HG02938 (cell line): ENCODE data around the gene PBX3.

Source experiments
- ATAC-seq: cut with Tn5 transposase; IDR thresholded peaks from one replicate; pipeline ENCODE4 v1.9.1; 2021; ENCODE audit warnings: mild to moderate bottlenecking, moderate library complexity; ENCODE audit not compliant: unreplicated experiment

Gene PBX3

DNA sequence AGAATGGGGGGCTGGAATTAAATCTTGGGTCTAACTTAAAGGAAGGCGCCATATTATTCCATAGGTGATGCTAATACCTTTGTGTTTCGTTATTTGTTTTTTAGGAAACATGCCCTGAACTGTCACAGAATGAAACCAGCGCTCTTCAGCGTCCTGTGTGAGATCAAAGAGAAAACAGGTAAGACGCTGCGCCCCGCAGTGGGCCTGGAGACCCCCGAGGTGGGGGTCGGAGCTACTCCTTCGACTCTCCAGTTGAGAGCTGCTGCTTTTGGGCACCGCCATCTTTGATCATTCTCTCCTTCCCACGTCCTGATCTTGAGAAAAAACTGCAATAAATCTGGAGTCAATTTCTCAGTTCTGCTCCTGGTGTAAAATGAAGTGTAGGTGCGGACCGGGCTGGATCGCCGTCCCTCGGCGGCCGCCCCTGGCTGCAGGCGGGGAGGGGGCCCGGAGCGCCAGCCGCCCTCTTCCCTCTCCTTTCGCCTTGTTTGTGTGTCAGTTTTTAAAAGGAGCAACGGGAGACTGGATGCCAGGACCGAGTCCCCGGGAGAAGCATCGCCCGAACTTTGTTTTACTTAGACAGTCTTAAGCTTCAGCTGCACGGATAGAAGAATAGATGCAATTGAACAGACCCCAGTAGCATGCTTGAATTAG, 1.4 kb downstream of the PBX3 start:
- no peak for ATAC-seq

DNA sequence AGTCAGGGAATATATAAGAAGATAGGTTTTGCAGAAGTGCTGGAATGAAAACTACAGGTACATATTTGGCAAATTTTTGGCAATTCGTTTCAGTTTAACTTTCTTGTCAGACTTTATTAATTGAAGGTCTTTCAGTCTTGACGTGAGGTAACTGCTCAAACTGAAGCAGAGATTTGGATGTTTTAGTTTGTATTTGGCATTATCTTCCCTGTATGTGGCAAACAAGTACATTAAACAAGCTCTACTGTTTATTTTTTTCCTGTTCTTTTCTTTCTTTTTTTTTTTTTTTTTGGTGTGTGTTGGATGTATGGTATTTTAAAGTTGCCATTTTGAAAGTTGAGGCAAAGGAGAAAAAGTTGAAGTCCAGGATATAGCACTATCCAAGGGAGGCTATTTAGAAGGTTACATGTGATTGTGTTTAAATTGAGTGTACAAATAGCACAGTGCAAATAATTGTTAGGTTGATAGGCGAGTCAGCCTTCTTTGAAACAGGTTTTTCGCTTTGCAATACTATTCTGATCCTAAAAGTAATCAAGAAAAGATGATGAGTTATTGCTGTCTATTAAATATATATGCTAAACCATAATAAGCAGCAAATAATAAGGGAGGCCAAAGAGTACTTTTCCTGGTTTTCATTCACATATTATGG, 2.2 kb downstream of the PBX3 start:
- no peak for ATAC-seq

DNA sequence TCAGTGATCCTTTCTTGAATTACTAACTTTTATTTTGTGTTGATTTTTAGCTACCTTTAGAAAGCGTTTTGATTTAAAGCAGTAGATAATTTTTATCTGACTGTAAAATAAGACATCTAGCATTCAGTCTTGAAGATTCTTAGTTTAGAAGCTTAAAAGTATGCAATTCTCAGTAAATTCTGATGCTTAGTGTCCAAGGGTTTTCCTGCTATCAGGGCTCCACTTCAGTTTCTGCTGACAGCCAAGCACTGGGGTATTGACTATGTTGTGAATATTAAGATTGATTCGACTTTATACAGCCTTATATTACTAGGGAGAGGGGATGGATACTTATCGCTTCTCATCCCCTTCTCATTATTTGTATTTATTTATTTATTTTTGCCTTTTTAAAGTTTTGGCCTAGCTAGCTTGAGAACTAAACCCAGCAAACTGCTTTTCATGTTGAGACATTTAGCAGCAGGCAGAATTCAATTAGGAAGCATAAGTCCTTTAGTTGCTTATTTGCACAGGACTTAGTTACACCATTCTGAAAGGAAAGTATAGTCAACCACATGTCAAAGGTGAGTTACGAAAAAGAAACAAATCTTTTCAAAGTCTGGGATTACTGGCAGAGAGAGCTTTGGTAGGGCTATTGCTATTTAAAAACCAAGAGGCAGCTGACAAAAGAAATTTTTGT, 2.9 kb downstream of the PBX3 start:
- no peak for ATAC-seq

DNA sequence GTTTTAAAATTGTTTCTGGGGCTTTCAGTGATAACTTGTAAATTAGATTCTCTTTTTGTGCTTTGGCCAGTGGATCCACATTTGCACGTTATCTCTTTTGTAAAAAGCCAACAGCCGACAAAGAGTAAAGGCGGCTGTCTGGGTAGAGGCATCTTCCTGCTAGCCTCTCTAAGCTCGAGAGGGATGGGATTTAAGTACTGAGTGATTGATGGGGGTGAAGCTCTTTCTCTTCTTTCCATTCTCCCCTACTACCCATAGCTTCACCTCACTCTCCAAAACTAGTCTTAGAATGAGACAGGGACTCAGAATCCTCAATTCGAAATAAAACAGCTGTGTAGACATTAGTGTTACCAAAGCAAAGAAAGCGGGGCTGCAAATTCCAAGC, 3.4 kb downstream of the PBX3 start:
- no peak for ATAC-seq

DNA sequence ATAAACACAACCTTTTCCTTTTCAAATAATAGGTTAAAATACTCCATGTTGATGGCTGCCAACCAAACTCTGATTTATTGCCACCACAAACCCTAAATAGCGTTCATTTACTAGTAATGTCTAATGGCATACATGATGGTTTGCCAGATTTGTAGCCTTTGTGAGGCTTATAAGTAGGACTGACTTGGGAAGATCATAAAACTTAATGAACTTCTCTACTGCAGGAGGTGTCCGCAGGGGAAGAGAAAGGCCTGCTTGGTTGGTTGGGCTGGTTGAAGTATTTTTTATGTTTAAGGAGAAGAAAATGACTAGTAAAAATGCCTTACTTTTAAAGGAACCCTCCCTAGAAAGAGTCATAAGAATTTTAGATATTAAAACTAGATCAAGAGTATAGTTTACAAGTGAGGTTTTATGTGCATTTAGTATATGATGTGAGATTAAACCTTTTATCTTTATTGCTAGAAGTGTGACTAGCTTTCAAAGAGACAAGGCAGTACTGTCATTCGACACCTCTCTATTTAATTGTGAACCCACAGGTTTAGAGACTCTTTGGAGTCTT, 5.0 kb downstream of the PBX3 start:
- ATAC-seq, result no peak

DNA sequence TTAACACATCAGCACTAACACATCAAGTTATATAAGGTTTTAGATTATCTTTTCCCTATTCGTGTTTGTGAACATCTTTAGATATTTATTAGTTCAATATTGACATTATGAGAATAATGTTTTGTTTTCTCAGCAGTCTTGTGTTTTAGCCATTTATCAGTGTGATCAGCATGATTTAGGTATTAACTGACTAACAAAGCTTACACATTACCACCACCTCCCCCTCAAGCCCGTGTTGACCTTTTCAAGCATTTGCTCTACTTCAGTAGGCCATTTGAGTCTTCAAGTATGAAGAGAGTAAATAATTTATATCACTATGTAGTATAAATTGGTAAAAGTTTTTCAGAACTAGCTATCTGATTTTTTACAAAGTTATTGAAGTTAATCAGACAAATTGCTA, 6.9 kb downstream of the PBX3 start:
- no peak for ATAC-seq

DNA sequence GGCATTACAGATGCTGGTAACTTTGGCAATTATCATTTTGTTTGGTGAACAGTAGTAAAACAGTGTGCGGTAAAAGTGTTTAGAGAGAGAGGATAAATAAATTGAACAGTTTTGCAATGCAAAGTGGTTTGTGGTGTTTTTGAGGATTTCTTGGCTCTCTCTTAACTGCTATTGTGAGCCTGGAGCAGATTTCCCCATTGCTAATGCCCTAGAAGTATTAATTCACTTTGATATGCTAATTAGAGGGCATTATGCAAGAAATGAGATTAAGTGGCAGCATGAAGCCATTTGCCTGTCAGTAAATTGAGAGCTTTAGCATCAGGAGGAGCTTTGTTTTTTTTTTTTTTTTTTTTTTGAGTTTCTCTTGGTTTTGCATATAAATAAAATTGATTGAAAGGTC, 8.2 kb downstream of the PBX3 start:
- no peak for ATAC-seq

DNA sequence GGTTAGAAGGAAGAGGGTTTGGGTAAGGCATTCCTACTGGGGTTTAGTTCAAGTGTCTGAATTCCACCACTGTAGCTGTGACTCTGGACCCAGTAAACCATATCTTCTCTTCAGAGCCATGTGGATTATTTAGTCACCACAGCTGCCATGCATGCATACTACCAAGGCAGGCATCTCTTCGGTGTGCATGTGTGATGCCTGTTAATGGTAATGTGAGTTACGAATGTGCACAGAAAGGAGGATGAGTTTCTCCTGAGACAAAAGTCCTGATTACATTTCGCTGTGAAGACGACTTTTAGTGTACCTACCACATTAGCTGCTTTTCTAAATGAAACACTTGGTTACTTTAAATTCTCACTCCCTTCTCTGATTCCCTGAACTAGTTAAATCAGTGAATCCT, 9.3 kb downstream of the PBX3 start:
- no peak for ATAC-seq

DNA sequence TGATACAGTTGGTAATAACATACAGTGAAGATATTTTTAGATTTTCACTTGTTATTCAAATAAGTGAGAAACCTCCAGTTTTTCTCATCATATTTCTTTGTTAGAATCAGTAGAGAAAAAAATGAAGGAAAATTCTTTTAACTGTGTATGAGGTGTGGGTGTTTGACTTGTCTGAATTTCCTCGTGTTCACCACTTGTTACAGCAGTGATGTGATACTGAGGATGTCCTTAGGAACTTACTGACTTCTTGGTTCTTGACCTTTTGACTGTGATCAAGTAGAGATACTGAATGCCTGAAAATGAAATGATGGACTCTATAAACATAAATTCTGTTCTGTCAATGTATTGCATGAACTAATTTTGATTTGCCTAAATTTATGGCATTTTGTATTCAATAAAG, 10.7 kb downstream of the PBX3 start:
- ATAC-seq, result no peak

DNA sequence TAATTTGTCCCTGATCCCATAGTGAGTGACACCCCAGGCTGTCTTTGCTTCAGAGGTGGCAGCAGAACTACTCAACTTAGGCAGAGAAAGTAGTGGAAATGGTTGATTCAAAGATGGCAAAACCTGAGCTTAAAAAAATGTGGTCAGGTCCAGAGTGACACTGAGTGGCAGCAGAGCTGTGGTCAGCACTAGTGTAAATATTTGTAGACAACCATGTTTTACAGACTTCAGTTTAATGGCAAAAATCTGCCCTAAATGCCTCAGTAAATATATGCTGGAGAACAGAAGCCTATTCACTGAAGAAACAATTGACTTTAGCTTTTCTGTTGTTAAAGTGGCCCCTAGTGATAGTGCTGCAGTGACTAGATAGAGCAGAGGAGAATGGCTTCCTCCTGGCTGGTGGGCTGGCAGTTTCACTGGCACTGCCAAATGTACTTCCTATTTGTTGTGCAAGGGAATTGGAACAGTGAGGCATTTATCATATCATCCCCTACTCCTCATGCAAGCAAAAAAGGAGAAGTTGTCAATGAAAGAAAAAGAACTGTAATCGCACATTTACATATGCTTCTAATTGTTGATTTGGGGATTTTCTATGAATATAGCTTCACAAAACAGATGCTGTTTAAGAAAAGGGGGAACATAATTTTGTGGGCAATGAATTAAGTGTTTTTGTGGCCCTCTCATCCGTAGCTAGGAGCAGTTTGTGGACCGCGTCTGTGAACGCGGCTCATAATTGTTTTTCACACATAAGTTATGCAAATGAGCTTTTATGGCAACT, 12.0 kb downstream of the PBX3 start:
- ATAC-seq, result no peak

DNA sequence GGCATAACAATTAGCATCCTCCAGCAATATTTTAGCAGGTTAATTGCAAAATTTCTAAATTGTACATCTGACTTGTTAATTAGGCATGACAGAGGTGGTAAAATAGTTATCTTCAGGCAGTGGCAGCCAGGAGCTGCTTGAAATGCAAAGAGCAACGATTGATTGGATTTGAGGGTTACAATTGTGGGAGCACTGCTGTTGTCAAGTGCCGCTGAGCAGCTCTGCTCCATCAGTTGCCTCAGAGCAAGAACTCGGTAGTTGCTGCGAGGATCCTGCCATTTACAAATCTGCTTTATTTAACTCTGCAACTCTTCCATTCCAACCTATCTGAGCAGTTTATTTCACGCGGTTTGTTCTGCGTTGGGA, 12.6 kb downstream of the PBX3 start:
- ATAC-seq, result no peak

DNA sequence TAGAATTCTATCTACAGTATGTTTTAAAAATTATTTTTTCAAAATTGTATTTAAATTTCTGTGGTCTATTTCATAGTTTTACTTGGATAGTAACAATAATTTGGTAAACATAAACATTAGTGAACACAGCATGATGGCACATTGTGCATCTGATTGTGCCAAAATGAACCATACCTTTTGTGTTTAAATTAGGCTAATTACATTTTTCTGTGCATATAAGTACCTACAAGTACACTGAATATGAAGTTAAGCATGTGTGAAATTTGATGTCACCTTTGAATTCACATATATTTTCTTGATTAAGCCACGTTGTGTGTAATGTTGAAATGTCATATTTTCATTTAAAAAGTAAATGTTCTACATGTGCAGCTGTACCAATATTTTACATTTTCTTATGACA, 13.4 kb downstream of the PBX3 start:
- no peak for ATAC-seq

DNA sequence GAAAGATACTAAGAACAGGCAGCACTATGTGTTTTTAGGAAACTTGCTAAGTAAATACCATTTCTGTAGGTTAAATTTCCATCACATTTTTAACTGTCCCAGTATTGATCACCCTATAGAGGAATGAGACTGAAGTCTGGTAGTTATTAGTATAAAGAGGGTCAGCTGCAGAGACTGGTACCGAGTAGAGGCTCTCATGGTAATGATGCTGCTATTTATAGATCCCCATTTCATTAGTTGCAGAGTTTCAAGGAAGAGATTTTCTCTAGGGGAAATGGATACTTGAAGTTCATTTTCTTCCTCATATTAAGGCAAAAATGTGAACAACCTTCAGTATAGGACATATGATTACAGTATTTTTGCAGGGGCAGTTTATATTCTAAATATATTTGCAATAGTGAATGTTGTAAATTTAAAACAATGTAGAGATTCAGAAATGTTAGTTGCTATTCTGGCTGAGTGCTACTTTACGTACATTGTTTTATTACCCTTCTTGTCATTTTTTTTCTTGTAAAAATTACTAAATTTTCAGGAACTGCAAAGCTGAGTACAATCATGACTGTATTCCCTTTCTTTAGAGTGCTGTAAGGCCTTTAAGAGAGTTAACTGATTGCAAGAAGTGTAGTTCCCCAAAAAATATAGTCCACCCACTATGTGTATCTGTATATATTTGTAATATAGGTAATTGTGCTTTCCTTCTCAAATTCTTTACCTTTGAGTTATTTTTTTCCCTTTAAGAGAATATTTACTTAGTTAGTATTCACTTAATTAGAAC, 14.7 kb downstream of the PBX3 start:
- ATAC-seq, result no peak

DNA sequence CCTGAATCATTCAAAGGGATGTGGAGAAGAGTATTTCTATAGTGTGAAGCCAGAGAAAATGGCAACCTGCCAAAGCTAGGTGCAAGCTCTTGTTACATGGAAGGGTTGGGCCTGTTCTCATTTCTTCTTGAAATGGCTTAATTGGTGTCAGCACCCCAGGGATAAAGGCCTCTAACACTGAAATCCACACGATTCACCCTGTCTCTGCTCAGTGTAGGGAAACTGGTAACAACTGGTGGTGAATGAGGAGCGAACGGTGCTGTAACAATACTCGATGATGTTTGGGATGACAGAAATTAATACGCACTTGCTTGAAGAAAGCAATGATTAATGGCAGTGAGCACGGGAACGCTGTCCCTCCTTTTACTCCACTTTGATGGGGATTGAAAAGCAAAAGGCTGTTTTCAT, 16.2 kb downstream of the PBX3 start:
- no peak for ATAC-seq

DNA sequence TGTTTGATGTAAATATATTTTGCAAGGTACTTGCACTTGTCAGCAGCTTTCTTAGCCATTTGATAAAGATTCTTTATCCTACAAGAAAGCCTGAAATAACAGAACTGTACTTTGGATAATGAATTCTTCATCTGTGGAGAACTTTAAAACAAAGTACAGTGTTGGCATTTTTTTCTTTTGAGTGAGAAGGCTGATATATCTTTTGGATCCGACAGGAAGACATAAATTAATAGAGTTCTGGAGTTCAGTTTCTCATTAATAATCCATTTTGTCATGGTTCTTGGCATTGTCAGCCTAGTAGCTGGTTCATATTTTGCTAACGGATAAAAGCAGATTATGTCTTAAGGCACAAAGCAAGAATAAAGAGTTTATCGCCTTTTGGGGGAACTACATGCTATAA, 17.0 kb downstream of the PBX3 start:
- no peak for ATAC-seq

DNA sequence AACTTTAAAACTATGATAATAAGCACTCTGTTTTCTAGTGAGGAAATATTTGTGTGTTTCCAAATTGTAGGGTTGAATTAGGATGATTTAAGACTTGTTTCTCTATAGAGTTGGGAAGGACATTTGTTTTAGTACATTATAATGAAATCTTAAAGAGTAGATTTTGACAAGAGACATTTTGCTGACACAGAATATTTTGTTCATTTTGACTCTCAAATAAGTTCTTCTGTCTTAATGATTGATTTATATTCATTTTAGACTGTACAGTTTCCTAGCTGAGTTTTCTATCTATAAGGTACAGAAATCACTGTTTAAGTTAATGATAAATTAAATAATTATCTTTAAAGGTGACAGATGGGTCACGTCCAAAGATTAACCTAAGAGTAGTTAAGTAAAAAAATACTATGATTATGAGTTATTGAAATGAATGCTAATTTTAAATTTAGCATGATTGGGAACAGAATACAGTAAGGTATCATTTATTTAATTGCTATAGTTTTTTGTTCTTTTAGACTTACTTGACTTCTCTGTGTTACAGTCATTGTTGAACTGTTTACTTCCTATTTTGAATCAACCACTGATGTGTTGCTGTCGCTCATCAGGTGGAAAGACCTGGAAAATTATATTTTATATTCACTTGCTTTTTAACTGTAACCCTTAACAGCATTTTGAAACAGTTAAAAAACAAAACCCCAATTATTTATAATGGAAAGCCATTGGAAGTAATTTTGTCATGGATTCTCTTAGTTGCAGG, 19.5 kb downstream of the PBX3 start:
- no peak for ATAC-seq

DNA sequence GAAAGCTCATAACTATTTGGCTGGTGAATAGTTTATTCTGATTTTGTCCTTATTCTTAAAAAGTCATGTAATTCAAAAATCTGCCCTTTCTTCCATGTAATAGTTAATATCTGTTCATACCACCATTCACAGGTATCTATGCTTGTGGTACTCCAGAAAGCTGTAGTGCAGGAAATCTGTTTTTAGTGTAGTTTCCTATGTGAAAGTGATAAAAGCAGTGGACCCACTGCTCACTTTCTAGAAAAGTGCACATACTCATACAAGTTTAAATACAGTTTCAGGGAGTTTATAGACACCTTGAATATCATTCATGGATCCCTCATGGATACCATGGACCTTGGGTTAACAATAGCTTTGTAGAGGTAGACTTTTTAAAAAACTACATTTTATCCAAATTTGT, 20.2 kb downstream of the PBX3 start:
- no peak for ATAC-seq

DNA sequence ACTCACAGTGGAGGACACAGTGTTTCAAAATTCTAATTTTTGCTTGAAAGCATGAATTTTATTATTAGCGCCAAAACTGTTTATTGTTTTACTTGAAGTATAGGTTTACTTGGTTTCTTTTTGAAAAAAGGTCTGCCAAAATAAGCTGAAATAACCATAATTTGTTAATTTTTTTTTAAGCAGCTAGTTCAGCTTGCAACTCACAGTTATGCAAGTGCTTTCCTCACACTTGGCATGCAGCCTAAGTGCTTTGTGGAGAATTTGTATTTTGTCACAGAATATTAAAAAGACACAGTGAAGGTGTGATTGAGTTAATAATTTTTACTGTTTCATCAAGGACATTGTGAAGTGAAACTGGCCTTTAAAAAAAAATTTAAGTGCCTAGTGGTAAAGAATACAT, 21.6 kb downstream of the PBX3 start:
- no peak for ATAC-seq

DNA sequence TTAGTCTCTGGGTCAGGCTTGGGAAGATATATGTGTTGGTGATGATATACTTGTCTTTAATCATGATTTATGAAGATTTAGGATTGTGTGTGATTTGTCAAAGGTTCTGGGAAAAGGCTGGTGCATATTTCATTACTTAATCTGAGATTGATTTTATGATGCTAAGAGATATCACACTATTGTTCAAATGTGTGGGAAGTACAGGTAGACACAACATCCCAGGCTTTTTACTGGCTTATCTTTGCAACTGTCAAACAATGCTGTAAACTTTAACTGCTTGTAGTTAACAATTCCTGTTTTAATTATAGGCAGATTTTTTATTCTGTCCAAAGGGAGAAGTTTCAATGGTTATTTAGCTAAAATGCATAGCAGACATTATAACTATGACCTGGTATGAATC, 23.9 kb downstream of the PBX3 start:
- ATAC-seq, result no peak

DNA sequence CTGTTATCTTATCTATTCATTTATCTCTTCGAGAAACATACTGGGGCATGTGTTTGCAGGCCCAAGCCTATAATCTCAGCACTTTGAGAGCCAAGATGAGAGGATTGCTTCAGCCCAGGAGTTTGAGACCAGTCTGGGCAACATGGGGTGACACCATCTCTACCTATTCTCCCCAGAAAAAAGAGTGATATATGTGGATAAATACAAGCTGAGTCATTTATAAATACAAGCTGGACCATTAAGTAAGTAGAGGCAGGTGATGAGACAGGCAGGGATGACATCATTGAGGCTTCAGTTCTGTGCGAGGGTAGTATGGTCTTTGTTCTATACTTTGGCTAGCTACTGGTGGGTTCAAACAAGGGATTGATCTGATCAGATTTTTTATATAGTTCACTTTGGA, 25.6 kb downstream of the PBX3 start:
- ATAC-seq, result no peak
